Ascending aorta (tissue), 2 donors: ENCODE data around the gene SMLR1. TPM values are rescaled to one million over a fixed set of nuclear protein-coding genes. Genes with fewer than 3 reads are reported as not detected.

Experiments used
- DNase-seq, 2 donors: peaks; one replicate each; pipeline ENCODE4 v3.0.0-alpha.2; 2019; ENCODE audit warnings: low spot score in 2 of 2
- H3K27ac ChIP-seq, 2 donors: fragments of 200-600 bp; sonication (generic); one replicate each; pipeline ENCODE4 v1.5.1; 2016 to 2017; ENCODE audit warnings: mild to moderate bottlenecking in 1 of 2
- H3K27me3 ChIP-seq: fragments of 200-600 bp; sonication (generic); one replicate; pipeline ENCODE4 v1.5.1; 2017
- H3K36me3 ChIP-seq, 2 donors: fragments of 200-600 bp; sonication (generic); one replicate each; pipeline ENCODE4 v1.5.1; 2016
- H3K4me1 ChIP-seq, 2 donors: fragments of 200-600 bp; sonication (generic); one replicate each; pipeline ENCODE4 v1.5.1; 2016 to 2017; ENCODE audit warnings: mild to moderate bottlenecking in 1 of 2
- H3K4me3 ChIP-seq, 2 donors: fragments of 200-600 bp; sonication (generic); one replicate each; pipeline ENCODE4 v1.5.1; 2016 to 2017; ENCODE audit warnings: mild to moderate bottlenecking in 1 of 2
- H3K9me3 ChIP-seq, 2 donors: fragments of 200-600 bp; sonication (generic); one replicate each; pipeline ENCODE4 v1.5.1; 2016
- intact Hi-C: fragments of 100-400 bp; cut with DNase I; formaldehyde crosslinking; loops from one replicate; pipeline ENCODE4 v1.15.1; 2023
- total RNA-seq: library from RNA; depleted of rRNA; stranded (reverse); fragments of >200 nt; gene quantifications from one replicate; pipeline ENCODE4 v1.1.0, GENCODE V29; 2016
- TF ChIP-seq, protein P1 (sequence below), 3 experiments: fragments of 200-600 bp in 2 of 3; fragments of 450-650 bp in 1 of 3; sonication (generic) in 2 of 3; IDR thresholded peaks; one replicate each; pipeline ENCODE4 v1.5.1; 2016 to 2019; ENCODE audit warnings: antibody characterized with exemption in 3 of 3, mild to moderate bottlenecking in 1 of 3, moderate library complexity in 1 of 3

The SMLR1 gene
- total RNA-seq, 1 donor from 2014 or later = not detected

GRCh38 chr6:130858498-130859160 lies 31.4 kb downstream of the SMLR1 start:
- intact Hi-C loops = no loop called here
- Histone ChIP-seq H3K36me3 (peaks cover 2 to 30% of the 10 kb centered on the region in 2 donors), H3K27ac (no peak overlapping the region), H3K4me1 (no peaks in the 10 kb centered on the region), H3K27me3 (no peaks in the 10 kb centered on the region), H3K9me3 (no peaks in the 10 kb centered on the region), H3K4me3 (no peak overlapping the region)
- no peak for DNase-seq
- TF ChIP-seq, protein P1, sequence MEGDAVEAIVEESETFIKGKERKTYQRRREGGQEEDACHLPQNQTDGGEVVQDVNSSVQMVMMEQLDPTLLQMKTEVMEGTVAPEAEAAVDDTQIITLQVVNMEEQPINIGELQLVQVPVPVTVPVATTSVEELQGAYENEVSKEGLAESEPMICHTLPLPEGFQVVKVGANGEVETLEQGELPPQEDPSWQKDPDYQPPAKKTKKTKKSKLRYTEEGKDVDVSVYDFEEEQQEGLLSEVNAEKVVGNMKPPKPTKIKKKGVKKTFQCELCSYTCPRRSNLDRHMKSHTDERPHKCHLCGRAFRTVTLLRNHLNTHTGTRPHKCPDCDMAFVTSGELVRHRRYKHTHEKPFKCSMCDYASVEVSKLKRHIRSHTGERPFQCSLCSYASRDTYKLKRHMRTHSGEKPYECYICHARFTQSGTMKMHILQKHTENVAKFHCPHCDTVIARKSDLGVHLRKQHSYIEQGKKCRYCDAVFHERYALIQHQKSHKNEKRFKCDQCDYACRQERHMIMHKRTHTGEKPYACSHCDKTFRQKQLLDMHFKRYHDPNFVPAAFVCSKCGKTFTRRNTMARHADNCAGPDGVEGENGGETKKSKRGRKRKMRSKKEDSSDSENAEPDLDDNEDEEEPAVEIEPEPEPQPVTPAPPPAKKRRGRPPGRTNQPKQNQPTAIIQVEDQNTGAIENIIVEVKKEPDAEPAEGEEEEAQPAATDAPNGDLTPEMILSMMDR (IDR thresholded peaks at IDR 0.05) = no peak

DNA sequence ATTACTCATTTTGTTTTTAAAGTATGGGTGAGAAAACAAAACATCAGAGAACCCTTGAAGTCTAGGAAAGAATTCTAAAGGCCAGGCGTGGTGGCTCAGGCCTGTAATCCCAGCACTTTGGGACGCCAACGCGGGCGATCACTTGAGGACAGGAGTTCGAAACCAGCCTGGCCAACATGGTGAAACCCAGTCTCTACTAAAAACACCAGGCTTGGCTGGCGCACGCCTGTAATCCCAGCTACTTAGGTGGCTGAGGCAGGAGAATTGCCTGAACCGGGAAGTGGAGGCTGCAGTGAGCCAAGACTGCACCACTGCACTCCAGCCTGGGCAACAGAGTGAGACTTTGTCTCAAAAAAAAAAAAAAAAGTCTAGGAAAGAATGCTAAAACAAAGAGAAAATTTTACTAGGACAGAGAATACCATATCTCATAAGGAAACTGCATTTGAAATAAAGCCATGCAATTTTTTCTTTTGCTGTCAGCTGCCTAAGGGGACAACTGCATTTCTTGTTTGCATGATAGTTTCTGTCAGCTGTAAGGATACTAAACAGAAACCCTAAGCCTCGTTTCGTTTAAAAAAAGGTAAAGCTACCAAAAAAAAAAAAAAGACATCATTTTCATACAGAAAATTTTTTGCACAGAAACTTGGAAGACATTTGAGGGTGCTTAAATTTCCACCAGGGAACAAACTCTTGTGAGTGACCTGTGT lies 32.1 kb downstream of the SMLR1 start:
- Histone ChIP-seq H3K27ac (no peak overlapping the region), H3K4me1 (no peaks in the 10 kb centered on the region), H3K4me3 (no peak overlapping the region), H3K9me3 (no peaks in the 10 kb centered on the region), H3K27me3 (no peaks in the 10 kb centered on the region), H3K36me3 (peaks cover 2 to 35% of the 10 kb centered on the region in 2 donors)
- intact Hi-C loops = no loop called here
- no peak for DNase-seq
- TF ChIP-seq, protein P1 (IDR thresholded peaks at IDR 0.05) = no peak

GRCh38 chr6:130862370-130862769 lies 35.2 kb downstream of the SMLR1 start:
- Histone ChIP-seq H3K27ac (no peak overlapping the region), H3K4me3 (no peak overlapping the region), H3K36me3 (peaks cover 14 to 45% of the 10 kb centered on the region in 2 donors), H3K27me3 (no peaks in the 10 kb centered on the region), H3K4me1 (no peaks in the 10 kb centered on the region), H3K9me3 (no peaks in the 10 kb centered on the region)
- DNase-seq = no peak
- intact Hi-C loops = no loop called here
- TF ChIP-seq, protein P1 (IDR thresholded peaks at IDR 0.05) = no peak

- no peaks in the 10 kb centered on the region for H3K27me3 ChIP-seq
- H3K36me3 ChIP-seq = peaks cover 12 to 45% of the 10 kb centered on the region in 2 donors
- no peak overlapping the region for H3K4me3 ChIP-seq
- intact Hi-C loops = no loop called here
- TF ChIP-seq, protein P1 (IDR thresholded peaks at IDR 0.05) = no peak
- H3K4me1 ChIP-seq = no peaks in the 10 kb centered on the region
- H3K27ac ChIP-seq = no peak overlapping the region
- no peaks in the 10 kb centered on the region for H3K9me3 ChIP-seq
- no peak for DNase-seq
Observed at GRCh38 chr6:130863415-130864230, 36.4 kb downstream of the SMLR1 start.

DNA sequence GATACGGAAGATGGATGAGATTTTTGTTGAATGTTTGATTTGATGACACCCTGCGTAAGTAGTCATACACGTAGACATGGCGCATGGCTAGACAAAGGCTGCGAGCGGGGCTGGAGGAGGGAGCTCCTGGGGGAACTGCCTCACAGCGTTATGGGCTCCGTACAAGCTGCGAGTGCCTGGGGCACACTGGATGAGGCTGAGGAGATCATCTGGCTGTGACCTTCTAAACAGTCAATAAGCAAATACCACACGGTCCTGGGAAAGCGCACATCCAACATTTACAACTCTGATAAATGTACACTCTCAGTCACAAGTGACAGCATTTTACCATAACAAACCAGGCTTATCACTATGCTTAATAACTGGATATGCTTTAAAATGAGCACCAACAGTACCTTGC lies 37.1 kb downstream of the SMLR1 start:
- TF ChIP-seq, protein P1 (IDR thresholded peaks at IDR 0.05) = no peak
- intact Hi-C loops = no loop called here
- peaks cover 12 to 48% of the 10 kb centered on the region in 2 donors for H3K36me3 ChIP-seq
- H3K27me3 ChIP-seq = no peaks in the 10 kb centered on the region
- no peak overlapping the region for H3K4me3 ChIP-seq
- no peak overlapping the region for H3K27ac ChIP-seq
- no peaks in the 10 kb centered on the region for H3K4me1 ChIP-seq
- H3K9me3 ChIP-seq = no peaks in the 10 kb centered on the region
- DNase-seq = no peak
